ENCODE data around the gene CAMK1. TPM values are rescaled to one million over a fixed set of nuclear protein-coding genes. Genes with fewer than 3 reads are reported as not detected.
A peak's percentile ranks its signal among the peaks of the same experiment; 100 is the strongest.

CAMK1 gene
- total RNA-seq, 1 experiment from 2014 or later = 9.7 TPM

- Histone ChIP-seq H3K4me1 (0 out of 2 replicates have a peak, but pooled peaks cover 6% of the 10 kb centered on the region), H3K36me3 (ENCODE audit: control insufficient read depth, insufficient read depth, low read length) (peaks cover 4% of the 10 kb centered on the region), H3K4me3 (ENCODE audit: low read depth, low read length) (no peak overlapping the region), H3K9me3 (no peaks in the 10 kb centered on the region), H3K27me3 (replicated peaks; ENCODE audit: control insufficient read depth, insufficient read depth, low read length) (no peaks in the 10 kb centered on the region)
- DNase-seq = no peak
- TF ChIP-seq CTCF (IDR thresholded peaks at IDR 0.05; ENCODE audit: insufficient read depth in 1 of 2, low read depth in 1 of 2, low read length in 1 of 2, severe bottlenecking in 1 of 2, unreplicated experiment in 1 of 2) = no peak
- Mint-ChIP-seq H3K27me3 (ENCODE audit: insufficient read depth, unreplicated experiment) (no peaks in the 10 kb centered on the region), H3K4me3 (ENCODE audit: unreplicated experiment) (peak overlapping the region; percentile 92), H3K4me1 (ENCODE audit: low read depth, unreplicated experiment) (peaks cover 6% of the 10 kb centered on the region), H3K36me3 (ENCODE audit: insufficient read depth, unreplicated experiment) (peaks cover 77% of the 10 kb centered on the region), H3K9me3 (ENCODE audit: unreplicated experiment) (no peaks in the 10 kb centered on the region), H3K27ac (ENCODE audit: unreplicated experiment) (no peak overlapping the region)
- ChIA-PET CTCF (no interaction called here), POLR2A (no interaction called here)
- intact Hi-C loops (cut with micrococcal nuclease; ENCODE audit: unreplicated experiment) = no loop called here
- no TSS peak for BruUV-seq (replicated peaks)
Observed at GRCh38 chr3:9794400-9794799, 24.7 kb upstream of the CAMK1 start.

- Histone ChIP-seq H3K27me3 (replicated peaks; ENCODE audit: control insufficient read depth, insufficient read depth, low read length) (no peaks in the 10 kb centered on the region), H3K4me3 (ENCODE audit: low read depth, low read length) (peak overlapping the region; percentile 80), H3K4me1 (0 out of 2 replicates have a peak, but pooled peaks cover 6% of the 10 kb centered on the region), H3K9me3 (no peaks in the 10 kb centered on the region), H3K36me3 (ENCODE audit: control insufficient read depth, insufficient read depth, low read length) (peaks cover 6% of the 10 kb centered on the region)
- peak; percentile 50 to 69 for DNase-seq
- TSS peak; percentile 49 for BruUV-seq (replicated peaks)
- Mint-ChIP-seq H3K27ac (ENCODE audit: unreplicated experiment) (peak overlapping the region; percentile 100), H3K9me3 (ENCODE audit: unreplicated experiment) (no peaks in the 10 kb centered on the region), H3K4me1 (ENCODE audit: low read depth, unreplicated experiment) (peaks cover 6% of the 10 kb centered on the region), H3K27me3 (ENCODE audit: insufficient read depth, unreplicated experiment) (no peaks in the 10 kb centered on the region), H3K36me3 (ENCODE audit: insufficient read depth, unreplicated experiment) (peaks cover 78% of the 10 kb centered on the region), H3K4me3 (ENCODE audit: unreplicated experiment) (peak overlapping the region; percentile 92)
- ChIA-PET CTCF (interaction anchor here (0.8 to 1.5 kb wide), 6 partner anchors 11 to 153 kb away, joined by 3 to 6 read pairs (median 4); partner anchors contain the start of genes BRPF1 and OGG1), POLR2A (interaction anchor here (0.5 to 1.4 kb wide), 19 partner anchors 11 to 455 kb away, joined by 3 to 14 read pairs (median 4); partner anchors contain the start of genes FANCD2, IL17RE, MTMR14 and OGG1)
- TF ChIP-seq CTCF (IDR thresholded peaks at IDR 0.05; ENCODE audit: insufficient read depth in 1 of 2, low read depth in 1 of 2, low read length in 1 of 2, severe bottlenecking in 1 of 2, unreplicated experiment in 1 of 2) = no peak
- intact Hi-C loops (cut with micrococcal nuclease; ENCODE audit: unreplicated experiment) = no loop called here
Observed at GRCh38 chr3:9793161-9793781, 23.5 kb upstream of the CAMK1 start.

- DNase-seq = peak; percentile 92 to 93
- BruUV-seq (replicated peaks) = no TSS peak
- H3K27me3 ChIP-seq (replicated peaks; ENCODE audit: control insufficient read depth, insufficient read depth, low read length) = no peaks in the 10 kb centered on the region
- H3K36me3 ChIP-seq (ENCODE audit: control insufficient read depth, insufficient read depth, low read length) = peaks cover 3% of the 10 kb centered on the region
- no peaks in the 10 kb centered on the region for H3K9me3 ChIP-seq
- Mint-ChIP-seq H3K27me3 (ENCODE audit: insufficient read depth, unreplicated experiment) (no peaks in the 10 kb centered on the region), H3K9me3 (ENCODE audit: unreplicated experiment) (no peaks in the 10 kb centered on the region), H3K36me3 (ENCODE audit: insufficient read depth, unreplicated experiment) (peaks cover 75% of the 10 kb centered on the region), H3K4me1 (ENCODE audit: low read depth, unreplicated experiment) (peaks cover 10% of the 10 kb centered on the region), H3K4me3 (ENCODE audit: unreplicated experiment) (peak within 1 kb of the TSS; percentile 92), H3K27ac (ENCODE audit: unreplicated experiment) (peak within 1 kb of the TSS; percentile 100)
- 0 out of 2 replicates have a peak, but pooled peaks cover 6% of the 10 kb centered on the region for H3K4me1 ChIP-seq
- CTCF ChIA-PET = interaction anchor here (0.5 to 1.5 kb wide), 7 partner anchors 10 to 190 kb away, joined by 3 to 6 read pairs (median 4); partner anchors contain the start of genes BRPF1 and OGG1
- peak within 1 kb of the TSS; percentile 80 for H3K4me3 ChIP-seq (ENCODE audit: low read depth, low read length)
- POLR2A ChIA-PET = interaction anchor here (0.5 to 1.4 kb wide), 19 partner anchors 10 to 456 kb away, joined by 3 to 14 read pairs (median 4); partner anchors contain the start of genes FANCD2, IL17RE, MTMR14 and OGG1
- intact Hi-C loops (cut with micrococcal nuclease; ENCODE audit: unreplicated experiment) = loop anchor here (1.0 kb wide), 1 partner anchor 42 kb away; no protein-coding TSS in a partner anchor
- TF ChIP-seq CTCF (IDR thresholded peaks at IDR 0.05; ENCODE audit: insufficient read depth in 1 of 2, low read depth in 1 of 2, low read length in 1 of 2, severe bottlenecking in 1 of 2, unreplicated experiment in 1 of 2) = no peak
Observed at GRCh38 chr3:9792405-9793160, 22.8 kb upstream of the CAMK1 start, which contains the start of the genes ARPC4 and TADA3. TSS of gene ARPC4 (plus strand) at chr3:9793082. CDS start at chr3:9793122, 40 bp downstream. TSS of gene TADA3 (minus strand) at chr3:9792473. CDS start at chr3:9791466, 1,007 bp downstream.

All from Caco-2 (cell line).